HEK293 (cell line): Measurements from ENCODE around the gene PLEKHA5.

Experiments used
- CTCF ChIA-PET: fragments of 350-600 bp; formaldehyde crosslinking; extraction: SDS; loops from one replicate; lab custom pipeline; 2021; ENCODE audit warnings: antibody characterized with exemption; lab: Yijun Ruan, JAX
- POLR2A ChIA-PET: fragments of 300-600 bp; formaldehyde crosslinking; extraction: SDS; loops from one replicate; lab custom pipeline; 2020; ENCODE audit warnings: antibody characterized with exemption, inconsistent platforms; lab: Yijun Ruan, JAX
- H3K27ac ChIP-seq: fragments of 200-500 bp; sonication (Bioruptor generic); 2 replicates; pipeline ENCODE4 v1.5.1; 2014; ENCODE audit warnings: low read depth, low read length, control low read depth, inconsistent platforms; ENCODE audit errors: extremely low read depth
- H3K36me3 ChIP-seq, 2 experiments: fragments of 200-500 bp in 1 of 2; sonication (Bioruptor generic) in 1 of 2; 1 replicate in 1 of 2; 2 replicates in 1 of 2; pipeline ENCODE4 v1.5.1; 2014 to 2017; ENCODE audit warnings: inconsistent platforms in 2 of 2, low read length in 2 of 2; ENCODE audit not compliant: control insufficient read depth in 2 of 2, insufficient read depth in 1 of 2
- H3K4me1 ChIP-seq: fragments of 200-500 bp; sonication (Bioruptor generic); 2 replicates; pipeline ENCODE4 v1.5.1; 2014; ENCODE audit warnings: mild to moderate bottlenecking, low read length, inconsistent platforms; ENCODE audit not compliant: control insufficient read depth, insufficient read depth
- H3K4me3 ChIP-seq: 2 replicates; pipeline ENCODE4 v1.5.1; 2011; ENCODE audit warnings: low read depth, mild to moderate bottlenecking, control low read depth, low read length, moderate library complexity
- H3K9me3 ChIP-seq: fragments of 200-500 bp; sonication (Bioruptor generic); 2 replicates; pipeline ENCODE4 v1.5.1; 2014; ENCODE audit warnings: low read depth, low read length, inconsistent platforms; ENCODE audit not compliant: control insufficient read depth, insufficient read depth
- FEZF1 ChIP-seq: fragments of 450-650 bp; formaldehyde crosslinking; IDR thresholded peaks from 2 replicates; pipeline ENCODE4 v1.5.1; 2016; ENCODE audit warnings: missing biosample characterization, missing genetic modification characterization
- GFI1B ChIP-seq: fragments of 450-650 bp; formaldehyde crosslinking; IDR thresholded peaks from 2 replicates; pipeline ENCODE4 v1.5.1; 2016; ENCODE audit warnings: missing biosample characterization, missing genetic modification characterization
- KLF10 ChIP-seq: fragments of 450-650 bp; IDR thresholded peaks from 2 replicates; pipeline ENCODE4 v1.5.1; 2018; ENCODE audit warnings: missing biosample characterization, mild to moderate bottlenecking, missing genetic modification characterization
- MYNN ChIP-seq: fragments of 450-650 bp; formaldehyde crosslinking; IDR thresholded peaks from 2 replicates; pipeline ENCODE4 v1.5.1; 2016; ENCODE audit warnings: missing biosample characterization, missing genetic modification characterization, borderline replicate concordance
- SCRT2 ChIP-seq: fragments of 450-650 bp; formaldehyde crosslinking; IDR thresholded peaks from 2 replicates; pipeline ENCODE4 v1.5.1; 2016; ENCODE audit warnings: missing biosample characterization, missing genetic modification characterization
- ZBTB44 ChIP-seq: fragments of 450-650 bp; IDR thresholded peaks from 2 replicates; pipeline ENCODE4 v1.5.1; 2018; ENCODE audit warnings: missing biosample characterization, mild to moderate bottlenecking, missing genetic modification characterization
- ZBTB48 ChIP-seq: fragments of 450-650 bp; formaldehyde crosslinking; IDR thresholded peaks from 2 replicates; pipeline ENCODE4 v1.5.1; 2016; ENCODE audit warnings: missing biosample characterization, missing genetic modification characterization
- ZFHX2 ChIP-seq: fragments of 450-650 bp; formaldehyde crosslinking; conservative IDR thresholded peaks from 2 replicates; pipeline ENCODE4 v1.5.1; 2016; ENCODE audit warnings: missing biosample characterization, missing genetic modification characterization
- ZFP41 ChIP-seq: fragments of 450-650 bp; formaldehyde crosslinking; IDR thresholded peaks from 2 replicates; pipeline ENCODE4 v1.5.1; 2016; ENCODE audit warnings: missing biosample characterization, missing genetic modification characterization, borderline replicate concordance
- ZFP69B ChIP-seq: fragments of 450-650 bp; formaldehyde crosslinking; IDR thresholded peaks from 2 replicates; pipeline ENCODE4 v1.5.1; 2016; ENCODE audit warnings: missing biosample characterization, missing genetic modification characterization
- ZNF155 ChIP-seq: fragments of 450-650 bp; formaldehyde crosslinking; IDR thresholded peaks from 2 replicates; pipeline ENCODE4 v1.5.1; 2016; ENCODE audit warnings: missing biosample characterization, missing genetic modification characterization
- ZNF19 ChIP-seq: fragments of 450-650 bp; formaldehyde crosslinking; IDR thresholded peaks from 2 replicates; pipeline ENCODE4; 2016; ENCODE audit warnings: missing biosample characterization, missing genetic modification characterization, low read depth
- ZNF23 ChIP-seq: fragments of 450-650 bp; formaldehyde crosslinking; IDR thresholded peaks from 2 replicates; pipeline ENCODE4 v1.5.1; 2016; ENCODE audit warnings: missing biosample characterization, missing genetic modification characterization, borderline replicate concordance
- ZNF404 ChIP-seq: fragments of 450-650 bp; formaldehyde crosslinking; IDR thresholded peaks from 2 replicates; pipeline ENCODE4 v1.5.1; 2017; ENCODE audit warnings: missing biosample characterization, missing genetic modification characterization
- ZNF433 ChIP-seq: fragments of 450-650 bp; formaldehyde crosslinking; IDR thresholded peaks from 2 replicates; pipeline ENCODE4 v1.5.1; 2016; ENCODE audit warnings: missing biosample characterization, missing genetic modification characterization, low read depth
- ZNF514 ChIP-seq: fragments of 450-650 bp; formaldehyde crosslinking; IDR thresholded peaks from 2 replicates; pipeline ENCODE4 v1.5.1; 2016; ENCODE audit warnings: missing biosample characterization, missing genetic modification characterization
- ZNF596 ChIP-seq: fragments of 450-650 bp; IDR thresholded peaks from 2 replicates; pipeline ENCODE4 v1.5.0; 2018; ENCODE audit warnings: missing biosample characterization, mild to moderate bottlenecking, missing genetic modification characterization, moderate library complexity
- ZNF600 ChIP-seq: fragments of 450-650 bp; formaldehyde crosslinking; IDR thresholded peaks from 2 replicates; pipeline ENCODE4 v1.5.1; 2016; ENCODE audit warnings: missing biosample characterization, missing genetic modification characterization
- ZNF664 ChIP-seq: fragments of 450-650 bp; formaldehyde crosslinking; IDR thresholded peaks from 2 replicates; pipeline ENCODE4 v1.5.1; 2016; ENCODE audit warnings: missing biosample characterization, missing genetic modification characterization
- ZNF747 ChIP-seq: fragments of 450-650 bp; formaldehyde crosslinking; IDR thresholded peaks from 2 replicates; pipeline ENCODE4 v1.5.1; 2016; ENCODE audit warnings: missing biosample characterization, missing genetic modification characterization
- ZNF777 ChIP-seq: fragments of 450-650 bp; formaldehyde crosslinking; IDR thresholded peaks from 2 replicates; pipeline ENCODE4 v1.5.1; 2017; ENCODE audit warnings: missing biosample characterization, missing genetic modification characterization, borderline replicate concordance
- ZNF791 ChIP-seq: fragments of 450-650 bp; formaldehyde crosslinking; IDR thresholded peaks from 2 replicates; pipeline ENCODE4 v1.5.1; 2016; ENCODE audit warnings: missing biosample characterization, missing genetic modification characterization
- ZSCAN30 ChIP-seq: fragments of 450-650 bp; IDR thresholded peaks from 2 replicates; pipeline ENCODE4 v1.5.1; 2018; ENCODE audit warnings: missing biosample characterization, mild to moderate bottlenecking, missing genetic modification characterization, moderate library complexity
- TF ChIP-seq, protein P1 (sequence below): fragments of 450-650 bp; formaldehyde crosslinking; IDR thresholded peaks from 2 replicates; pipeline ENCODE4 v1.5.1; 2017; ENCODE audit warnings: missing biosample characterization, mild to moderate bottlenecking, missing genetic modification characterization, moderate library complexity

The PLEKHA5 gene

GRCh38 chr12:19260135-19260534 is 130.6 kb downstream of the PLEKHA5 start:
- H3K4me3 ChIP-seq, result no peak overlapping the region
- CTCF ChIA-PET, result no interaction called here
- H3K36me3 ChIP-seq, result no peaks in the 10 kb centered on the region; a peak in 1 of 3 replicates
- H3K27ac ChIP-seq, result no peak overlapping the region
- POLR2A ChIA-PET, result no interaction called here
- TF ChIP-seq ZNF600 (tag by site-specific recombination) (no peak), KLF10 (tag by site-specific recombination) (no peak), ZBTB44 (tag by site-specific recombination) (no peak), GFI1B (tag by site-specific recombination) (no peak), ZFP69B (tag by site-specific recombination) (no peak), ZNF433 (no peak), ZNF514 (tag by site-specific recombination) (no peak), ZFHX2 (tag by site-specific recombination) (no peak), ZNF23 (tag by site-specific recombination) (no peak), ZNF404 (tag by site-specific recombination) (no peak), FEZF1 (tag by site-specific recombination) (no peak)
- TF ChIP-seq, all 188 proteins: peak for 0
- Histone ChIP-seq H3K4me1 (no peaks in the 10 kb centered on the region), H3K9me3 (no peaks in the 10 kb centered on the region)

DNA sequence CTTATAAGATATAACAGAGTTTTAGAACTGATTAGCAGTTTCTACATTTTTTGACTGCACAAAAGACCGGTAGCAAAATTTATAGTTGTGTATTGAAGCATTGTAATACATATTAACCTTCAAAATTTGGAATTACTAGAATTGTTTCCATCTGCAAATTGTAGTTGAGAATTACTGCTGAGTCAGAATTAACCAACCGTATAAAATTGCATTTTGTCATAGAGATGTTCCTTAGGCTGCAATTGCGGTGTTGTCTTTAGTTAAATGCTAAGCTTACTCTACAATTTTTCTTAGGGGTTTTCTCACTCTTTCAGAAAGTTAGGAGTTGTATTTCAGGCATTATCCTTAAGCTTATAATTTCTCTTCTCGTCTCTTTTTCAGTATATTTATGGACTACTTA is 132.2 kb downstream of the PLEKHA5 start:
- TF ChIP-seq ZNF777 (tag by site-specific recombination) (no peak), ZNF791 (tag by site-specific recombination) (no peak), ZNF155 (no peak), SCRT2 (tag by site-specific recombination) (no peak), ZBTB48 (tag by site-specific recombination) (no peak), ZNF19 (tag by site-specific recombination) (no peak), ZNF747 (tag by site-specific recombination) (no peak), ZSCAN30 (no peak), ZNF596 (tag by site-specific recombination) (no peak), MYNN (tag by site-specific recombination) (no peak), ZNF664 (tag by site-specific recombination) (no peak), ZFP41 (tag by site-specific recombination) (no peak)
- TF ChIP-seq, protein P1, sequence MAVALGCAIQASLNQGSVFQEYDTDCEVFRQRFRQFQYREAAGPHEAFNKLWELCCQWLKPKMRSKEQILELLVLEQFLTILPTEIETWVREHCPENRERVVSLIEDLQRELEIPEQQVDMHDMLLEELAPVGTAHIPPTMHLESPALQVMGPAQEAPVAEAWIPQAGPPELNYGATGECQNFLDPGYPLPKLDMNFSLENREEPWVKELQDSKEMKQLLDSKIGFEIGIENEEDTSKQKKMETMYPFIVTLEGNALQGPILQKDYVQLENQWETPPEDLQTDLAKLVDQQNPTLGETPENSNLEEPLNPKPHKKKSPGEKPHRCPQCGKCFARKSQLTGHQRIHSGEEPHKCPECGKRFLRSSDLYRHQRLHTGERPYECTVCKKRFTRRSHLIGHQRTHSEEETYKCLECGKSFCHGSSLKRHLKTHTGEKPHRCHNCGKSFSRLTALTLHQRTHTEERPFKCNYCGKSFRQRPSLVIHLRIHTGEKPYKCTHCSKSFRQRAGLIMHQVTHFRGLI, result no peak
- Histone ChIP-seq H3K4me1 (no peaks in the 10 kb centered on the region), H3K36me3 (no peaks in the 10 kb centered on the region; a peak in 1 of 3 replicates), H3K9me3 (no peaks in the 10 kb centered on the region), H3K27ac (no peak overlapping the region), H3K4me3 (no peak overlapping the region)
- ChIA-PET CTCF (interaction anchor here (0.6 kb wide), 1 partner anchor 111 kb away, joined by 4 read pairs; no protein-coding TSS in a partner anchor), POLR2A (no interaction called here)
